Measurements from ENCODE around the gene GOLGB1.

GRCh38 chr3:121629601-121630000 lies 119.9 kb downstream of the GOLGB1 start:
- TF ChIP-seq RFX5 (IDR thresholded peaks at IDR 0.05; ENCODE audit: low read depth, low read length) (no peak), CUX1 (IDR thresholded peaks at IDR 0.05; ENCODE audit: insufficient replicate concordance, low read depth, low read length) (no peak), MYC (IDR thresholded peaks at IDR 0.05; ENCODE audit: insufficient read depth, insufficient read length, insufficient replicate concordance, low read length, severe bottlenecking) (no peak), SP1 (IDR thresholded peaks at IDR 0.05; ENCODE audit: low read depth, low read length) (no peak), MEF2B (IDR thresholded peaks at IDR 0.05; ENCODE audit: partially characterized antibody, poor library complexity, severe bottlenecking) (no peak), POLR2A (IDR thresholded peaks at IDR 0.05; ENCODE audit: low read depth, low read length) (0 out of 2 replicates have a peak, but pooled peaks have one; percentile 26), CHD2 (IDR thresholded peaks at IDR 0.05; ENCODE audit: borderline replicate concordance, low read depth, low read length) (no peak), TCF3 (IDR thresholded peaks at IDR 0.05; ENCODE audit: borderline replicate concordance, insufficient read depth, low read depth, low read length) (no peak)
- TF ChIP-seq, protein P1, sequence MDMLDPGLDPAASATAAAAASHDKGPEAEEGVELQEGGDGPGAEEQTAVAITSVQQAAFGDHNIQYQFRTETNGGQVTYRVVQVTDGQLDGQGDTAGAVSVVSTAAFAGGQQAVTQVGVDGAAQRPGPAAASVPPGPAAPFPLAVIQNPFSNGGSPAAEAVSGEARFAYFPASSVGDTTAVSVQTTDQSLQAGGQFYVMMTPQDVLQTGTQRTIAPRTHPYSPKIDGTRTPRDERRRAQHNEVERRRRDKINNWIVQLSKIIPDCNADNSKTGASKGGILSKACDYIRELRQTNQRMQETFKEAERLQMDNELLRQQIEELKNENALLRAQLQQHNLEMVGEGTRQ (IDR thresholded peaks at IDR 0.05; ENCODE audit: borderline replicate concordance, low read depth, low read length) = no peak
- TF ChIP-seq, protein P2, sequence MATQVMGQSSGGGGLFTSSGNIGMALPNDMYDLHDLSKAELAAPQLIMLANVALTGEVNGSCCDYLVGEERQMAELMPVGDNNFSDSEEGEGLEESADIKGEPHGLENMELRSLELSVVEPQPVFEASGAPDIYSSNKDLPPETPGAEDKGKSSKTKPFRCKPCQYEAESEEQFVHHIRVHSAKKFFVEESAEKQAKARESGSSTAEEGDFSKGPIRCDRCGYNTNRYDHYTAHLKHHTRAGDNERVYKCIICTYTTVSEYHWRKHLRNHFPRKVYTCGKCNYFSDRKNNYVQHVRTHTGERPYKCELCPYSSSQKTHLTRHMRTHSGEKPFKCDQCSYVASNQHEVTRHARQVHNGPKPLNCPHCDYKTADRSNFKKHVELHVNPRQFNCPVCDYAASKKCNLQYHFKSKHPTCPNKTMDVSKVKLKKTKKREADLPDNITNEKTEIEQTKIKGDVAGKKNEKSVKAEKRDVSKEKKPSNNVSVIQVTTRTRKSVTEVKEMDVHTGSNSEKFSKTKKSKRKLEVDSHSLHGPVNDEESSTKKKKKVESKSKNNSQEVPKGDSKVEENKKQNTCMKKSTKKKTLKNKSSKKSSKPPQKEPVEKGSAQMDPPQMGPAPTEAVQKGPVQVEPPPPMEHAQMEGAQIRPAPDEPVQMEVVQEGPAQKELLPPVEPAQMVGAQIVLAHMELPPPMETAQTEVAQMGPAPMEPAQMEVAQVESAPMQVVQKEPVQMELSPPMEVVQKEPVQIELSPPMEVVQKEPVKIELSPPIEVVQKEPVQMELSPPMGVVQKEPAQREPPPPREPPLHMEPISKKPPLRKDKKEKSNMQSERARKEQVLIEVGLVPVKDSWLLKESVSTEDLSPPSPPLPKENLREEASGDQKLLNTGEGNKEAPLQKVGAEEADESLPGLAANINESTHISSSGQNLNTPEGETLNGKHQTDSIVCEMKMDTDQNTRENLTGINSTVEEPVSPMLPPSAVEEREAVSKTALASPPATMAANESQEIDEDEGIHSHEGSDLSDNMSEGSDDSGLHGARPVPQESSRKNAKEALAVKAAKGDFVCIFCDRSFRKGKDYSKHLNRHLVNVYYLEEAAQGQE (IDR thresholded peaks at IDR 0.05; ENCODE audit: low read depth, low read length) = no peak
- TF ChIP-seq, protein P3, sequence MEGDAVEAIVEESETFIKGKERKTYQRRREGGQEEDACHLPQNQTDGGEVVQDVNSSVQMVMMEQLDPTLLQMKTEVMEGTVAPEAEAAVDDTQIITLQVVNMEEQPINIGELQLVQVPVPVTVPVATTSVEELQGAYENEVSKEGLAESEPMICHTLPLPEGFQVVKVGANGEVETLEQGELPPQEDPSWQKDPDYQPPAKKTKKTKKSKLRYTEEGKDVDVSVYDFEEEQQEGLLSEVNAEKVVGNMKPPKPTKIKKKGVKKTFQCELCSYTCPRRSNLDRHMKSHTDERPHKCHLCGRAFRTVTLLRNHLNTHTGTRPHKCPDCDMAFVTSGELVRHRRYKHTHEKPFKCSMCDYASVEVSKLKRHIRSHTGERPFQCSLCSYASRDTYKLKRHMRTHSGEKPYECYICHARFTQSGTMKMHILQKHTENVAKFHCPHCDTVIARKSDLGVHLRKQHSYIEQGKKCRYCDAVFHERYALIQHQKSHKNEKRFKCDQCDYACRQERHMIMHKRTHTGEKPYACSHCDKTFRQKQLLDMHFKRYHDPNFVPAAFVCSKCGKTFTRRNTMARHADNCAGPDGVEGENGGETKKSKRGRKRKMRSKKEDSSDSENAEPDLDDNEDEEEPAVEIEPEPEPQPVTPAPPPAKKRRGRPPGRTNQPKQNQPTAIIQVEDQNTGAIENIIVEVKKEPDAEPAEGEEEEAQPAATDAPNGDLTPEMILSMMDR (IDR thresholded peaks at IDR 0.05 in 2 of 3, conservative IDR thresholded peaks at IDR 0.05 in 1 of 3; ENCODE audit: control insufficient read depth in 2 of 3, extremely low read depth in 1 of 3, insufficient read depth in 1 of 3, low read depth in 3 of 3, low read length in 3 of 3) = no peak

Measured in GM12878 (cell line).